CD14-positive monocyte (primary cell): Measurements from ENCODE around the gene SPIB. TPM values are rescaled to one million over a fixed set of nuclear protein-coding genes. Genes with fewer than 3 reads are reported as not detected.

Experiments
- DNase-seq, 3 donors: peaks; one replicate each; pipeline ENCODE4 v3.0.0-alpha.2; 2011 to 2022
- H2AFZ ChIP-seq: 2 replicates; pipeline ENCODE4 v1.6.0; 2012; ENCODE audit warnings: mild to moderate bottlenecking, low read depth, low read length, inconsistent platforms; ENCODE audit not compliant: insufficient read depth, poor library complexity, severe bottlenecking
- H3K27ac ChIP-seq, 2 donors: 1 replicate in 1 of 2; 2 replicates in 1 of 2; pipeline ENCODE4 v1.5.1; 2012 to 2013; ENCODE audit warnings: low read length in 2 of 2, control low read depth in 1 of 2, inconsistent platforms in 1 of 2, low read depth in 1 of 2, mild to moderate bottlenecking in 1 of 2
- H3K27me3 ChIP-seq, 2 donors: one replicate each; pipeline versions ENCODE4 v1.6.0 to v1.6.1; 2011 to 2013; ENCODE audit warnings: low read length in 2 of 2; ENCODE audit not compliant: control insufficient read depth in 2 of 2, insufficient read depth in 2 of 2
- H3K36me3 ChIP-seq, 2 donors: replicated peaks in 1 of 2; 1 replicate in 1 of 2; 2 replicates in 1 of 2; pipeline versions ENCODE4 v1.5.1 to v1.6.1; 2012 to 2013; ENCODE audit warnings: low read length in 2 of 2, control low read depth in 1 of 2, inconsistent platforms in 1 of 2, mild to moderate bottlenecking in 1 of 2; ENCODE audit not compliant: insufficient read depth in 2 of 2, control insufficient read depth in 1 of 2
- H3K4me1 ChIP-seq, 2 donors: 1 replicate in 1 of 2; 2 replicates in 1 of 2; pipeline versions ENCODE4 v1.5.1 to v1.6.1; 2012 to 2013; ENCODE audit warnings: low read length in 2 of 2, control low read depth in 1 of 2, inconsistent platforms in 1 of 2, mild to moderate bottlenecking in 1 of 2, moderate library complexity in 1 of 2; ENCODE audit not compliant: insufficient read depth in 2 of 2, control insufficient read depth in 1 of 2
- H3K4me2 ChIP-seq: replicated peaks from 2 replicates; pipeline ENCODE3; 2012; ENCODE audit warnings: low read length, moderate library complexity, mild to moderate bottlenecking; ENCODE audit not compliant: poor library complexity, severe bottlenecking; ENCODE audit errors: extremely low read depth
- H3K4me3 ChIP-seq, 3 experiments: fragments of 200-600 bp in 1 of 3; sonication (generic) in 1 of 3; replicated peaks in 1 of 3; 1 replicate in 2 of 3; 2 replicates in 1 of 3; pipeline ENCODE4 v1.5.1; 2011 to 2013; ENCODE audit warnings: low read length in 3 of 3, mild to moderate bottlenecking in 3 of 3, control low read depth in 2 of 3, low read depth in 2 of 3, inconsistent platforms in 1 of 3, moderate library complexity in 1 of 3
- H3K79me2 ChIP-seq: 2 replicates; pipeline ENCODE4 v1.6.0; 2012; ENCODE audit warnings: mild to moderate bottlenecking, control low read depth, inconsistent platforms, low read length, moderate library complexity; ENCODE audit not compliant: insufficient read depth
- H3K9ac ChIP-seq: 2 replicates; pipeline ENCODE4 v1.6.0; 2017; ENCODE audit warnings: low read length, mild to moderate bottlenecking; ENCODE audit not compliant: insufficient read depth, poor library complexity, severe bottlenecking
- H3K9me3 ChIP-seq, 2 donors: replicated peaks in 1 of 2; 1 replicate in 1 of 2; 2 replicates in 1 of 2; pipeline versions ENCODE4 v1.5.1 to v1.6.1; 2012 to 2013; ENCODE audit warnings: low read length in 2 of 2, control low read depth in 1 of 2; ENCODE audit not compliant: control insufficient read depth in 1 of 2, insufficient read depth in 1 of 2
- H4K20me1 ChIP-seq: 2 replicates; pipeline ENCODE4 v1.6.0; 2012; ENCODE audit warnings: mild to moderate bottlenecking, low read length, control low read depth, moderate library complexity; ENCODE audit not compliant: insufficient read depth
- H3K27ac Mint-ChIP-seq, 7 donors: one replicate each; pipeline ENCODE4 v1.8.0; 2020; ENCODE audit warnings: mild to moderate bottlenecking in 7 of 7, mixed read lengths in 7 of 7, moderate library complexity in 6 of 7, inconsistent platforms in 2 of 7
- H3K27me3 Mint-ChIP-seq, 3 donors: one replicate each; pipeline ENCODE4 v1.8.0; 2021 to 2022; ENCODE audit warnings: low read depth in 3 of 3, mild to moderate bottlenecking in 3 of 3, mixed read lengths in 3 of 3, moderate library complexity in 3 of 3, inconsistent platforms in 1 of 3
- H3K36me3 Mint-ChIP-seq, 2 donors: one replicate each; pipeline ENCODE4 v1.8.0; 2020; ENCODE audit warnings: mixed read lengths in 2 of 2, inconsistent platforms in 1 of 2, mild to moderate bottlenecking in 1 of 2
- H3K4me1 Mint-ChIP-seq: one replicate; pipeline ENCODE4 v1.8.0; 2020; ENCODE audit warnings: mild to moderate bottlenecking, mixed read lengths
- H3K4me3 Mint-ChIP-seq, 2 donors: one replicate each; pipeline ENCODE4 v1.8.0; 2020; ENCODE audit warnings: mild to moderate bottlenecking in 2 of 2, mixed read lengths in 2 of 2, moderate library complexity in 1 of 2
- H3K9me3 Mint-ChIP-seq, 7 donors: one replicate each; pipeline ENCODE4 v1.8.0; 2020 to 2022; ENCODE audit warnings: mixed read lengths in 7 of 7, mild to moderate bottlenecking in 6 of 7, moderate library complexity in 6 of 7, inconsistent platforms in 2 of 7
- WGBS: methylation state at CpG from one replicate; pipeline ENCODE4 v1.1.5; 2013; ENCODE audit warnings: missing lambda C conversion rate; ENCODE audit not compliant: insufficient coverage; 5-methylcytosine and 5-hydroxymethylcytosine counted together
- intact Hi-C, 2 donors: fragments of 100-400 bp; cut with micrococcal nuclease; formaldehyde crosslinking; loops; one replicate each; pipeline versions ENCODE4 v1.15.0 to v1.15.1; 2023
- polyA plus RNA-seq, 3 donors: library from polyadenylated mRNA; depleted of rRNA in 1 of 3; unstranded in 2 of 3; stranded (reverse) in 1 of 3; fragments of 300-500 nt in 2 of 3; fragments of >200 nt in 1 of 3; fragmentation: Illumina TruSeq in 2 of 3; gene quantifications; 1 replicate in 2 of 3; 2 replicates in 1 of 3; pipeline ENCODE4 v1.2.3, GENCODE V29; 2012 to 2021
- TF ChIP-seq, protein P1 (sequence below): fragments of 200-600 bp; IDR thresholded peaks from one replicate; pipeline ENCODE4 v1.8.0; 2022; ENCODE audit warnings: antibody characterized with exemption, mild to moderate bottlenecking

SPIB gene
- polyA plus RNA-seq, 3 donors, result 0.16 to 2.3 (median 0.34) TPM

DNA sequence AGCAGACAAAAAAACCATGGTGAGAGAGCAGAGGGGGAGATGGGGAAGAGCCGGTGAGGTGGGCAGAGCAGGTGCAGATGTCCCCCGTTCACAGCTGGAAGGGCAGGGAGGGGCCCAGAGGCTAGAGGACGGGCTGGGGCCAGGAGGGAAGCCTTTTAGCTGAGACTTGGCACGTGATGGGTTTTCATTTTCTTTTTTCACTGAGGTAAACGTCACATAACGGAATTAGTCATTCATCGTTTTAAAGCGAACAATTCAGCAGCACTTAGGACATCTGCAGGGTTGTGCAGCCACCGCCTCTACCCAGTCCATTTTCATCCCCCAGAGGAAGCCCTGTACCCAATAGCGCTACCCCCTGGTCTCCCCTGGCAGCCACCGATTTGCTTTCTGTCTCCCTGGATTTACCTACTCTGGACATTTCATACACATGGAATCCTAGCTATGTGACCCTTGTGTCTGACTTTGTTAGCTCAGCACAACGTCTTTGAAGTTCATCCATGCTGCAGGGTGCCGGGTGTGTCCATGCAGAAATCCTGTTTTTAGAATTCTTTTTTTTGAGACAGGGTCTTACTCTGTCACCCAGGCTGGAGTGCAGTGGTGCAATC is 41.5 kb downstream of the SPIB start:
- H3K36me3 Mint-ChIP-seq, result no peaks in the 10 kb centered on the region
- peaks cover 17 to 48% (median 19%) of the 10 kb centered on the region in 3 donors for H3K27me3 Mint-ChIP-seq
- no peaks in the 10 kb centered on the region for H3K36me3 ChIP-seq
- peak in 1 of 3 donors; percentile 23 for DNase-seq
- 58% methylated on average over 13 of the region's 13 CpGs for WGBS
- no peak overlapping the region for H3K9ac ChIP-seq
- intact Hi-C loops, result loop anchor here in 1 of 2 donors (2.0 kb wide), 1 partner anchor 45 kb away; no protein-coding TSS in a partner anchor
- H3K4me2 ChIP-seq, result no peak overlapping the region
- no peak overlapping the region for H3K27ac ChIP-seq
- H3K27me3 ChIP-seq, result peaks cover 0 to 7% of the 10 kb centered on the region in 2 donors
- no peak overlapping the region for H2AFZ ChIP-seq
- no peaks in the 10 kb centered on the region for H3K79me2 ChIP-seq
- TF ChIP-seq, protein P1, sequence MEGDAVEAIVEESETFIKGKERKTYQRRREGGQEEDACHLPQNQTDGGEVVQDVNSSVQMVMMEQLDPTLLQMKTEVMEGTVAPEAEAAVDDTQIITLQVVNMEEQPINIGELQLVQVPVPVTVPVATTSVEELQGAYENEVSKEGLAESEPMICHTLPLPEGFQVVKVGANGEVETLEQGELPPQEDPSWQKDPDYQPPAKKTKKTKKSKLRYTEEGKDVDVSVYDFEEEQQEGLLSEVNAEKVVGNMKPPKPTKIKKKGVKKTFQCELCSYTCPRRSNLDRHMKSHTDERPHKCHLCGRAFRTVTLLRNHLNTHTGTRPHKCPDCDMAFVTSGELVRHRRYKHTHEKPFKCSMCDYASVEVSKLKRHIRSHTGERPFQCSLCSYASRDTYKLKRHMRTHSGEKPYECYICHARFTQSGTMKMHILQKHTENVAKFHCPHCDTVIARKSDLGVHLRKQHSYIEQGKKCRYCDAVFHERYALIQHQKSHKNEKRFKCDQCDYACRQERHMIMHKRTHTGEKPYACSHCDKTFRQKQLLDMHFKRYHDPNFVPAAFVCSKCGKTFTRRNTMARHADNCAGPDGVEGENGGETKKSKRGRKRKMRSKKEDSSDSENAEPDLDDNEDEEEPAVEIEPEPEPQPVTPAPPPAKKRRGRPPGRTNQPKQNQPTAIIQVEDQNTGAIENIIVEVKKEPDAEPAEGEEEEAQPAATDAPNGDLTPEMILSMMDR, result no peak
- no peak overlapping the region for H3K4me3 ChIP-seq
- H4K20me1 ChIP-seq, result no peaks in the 10 kb centered on the region
- H3K27ac Mint-ChIP-seq, result peak overlapping the region in 2 of 7 donors; percentile 33 to 45
- no peaks in the 10 kb centered on the region for H3K4me1 ChIP-seq
- H3K9me3 Mint-ChIP-seq, result peaks cover 0 to 4% (median 0%) of the 10 kb centered on the region in 7 donors
- H3K4me3 Mint-ChIP-seq, result peak overlapping the region in 1 of 2 donors; percentile 49
- H3K4me1 Mint-ChIP-seq, result peaks cover 5% of the 10 kb centered on the region
- no peaks in the 10 kb centered on the region for H3K9me3 ChIP-seq

DNA sequence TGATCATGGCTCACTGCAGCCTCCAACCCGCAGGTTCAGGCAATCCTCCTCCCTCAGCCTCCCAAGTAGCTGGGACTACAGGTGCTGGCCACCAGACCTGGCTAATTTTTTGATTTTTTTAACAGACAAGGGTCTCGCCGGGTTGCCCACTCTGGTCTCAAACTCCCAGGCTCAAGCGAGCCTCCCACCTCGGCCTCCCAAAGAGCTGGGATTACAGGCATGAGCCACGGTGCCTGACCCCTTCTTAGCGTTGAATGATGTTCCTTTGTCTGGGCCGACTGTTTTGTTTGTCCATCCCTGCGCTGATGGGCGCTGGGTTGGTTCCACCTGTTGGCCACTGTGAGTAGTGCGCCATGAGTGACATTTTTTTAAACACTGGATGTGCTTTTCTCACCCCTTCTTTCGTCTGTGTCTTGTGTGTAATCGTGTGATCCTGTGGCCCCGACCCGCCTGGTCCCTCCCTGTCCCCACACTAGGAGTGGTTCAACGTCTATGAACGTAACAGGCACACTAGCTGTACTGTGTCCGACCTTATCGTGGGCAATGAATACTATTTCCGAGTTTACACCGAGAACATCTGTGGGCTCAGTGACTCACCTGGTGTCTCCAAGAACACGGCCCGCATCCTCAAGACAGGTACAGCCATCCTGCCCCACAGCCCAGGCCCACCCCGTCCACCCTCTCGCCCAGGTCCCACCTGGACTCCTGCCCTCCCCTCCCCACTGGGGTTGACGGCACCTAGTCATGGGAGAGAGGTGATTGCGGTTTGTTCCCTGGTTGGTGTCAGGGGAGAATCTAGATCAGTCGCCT is 42.5 kb downstream of the SPIB start:
- Histone ChIP-seq H3K9ac (no peak overlapping the region), H3K36me3 (no peaks in the 10 kb centered on the region), H3K4me1 (no peaks in the 10 kb centered on the region), H4K20me1 (no peaks in the 10 kb centered on the region), H3K4me3 (no peak overlapping the region), H3K4me2 (no peak overlapping the region), H3K79me2 (no peaks in the 10 kb centered on the region), H3K27ac (no peak overlapping the region), H3K27me3 (peaks cover 0 to 7% of the 10 kb centered on the region in 2 donors), H2AFZ (no peak overlapping the region), H3K9me3 (no peaks in the 10 kb centered on the region)
- TF ChIP-seq, protein P1, result peak; percentile 82
- Mint-ChIP-seq H3K36me3 (no peaks in the 10 kb centered on the region), H3K27me3 (peaks cover 14 to 44% (median 19%) of the 10 kb centered on the region in 3 donors), H3K9me3 (peaks cover 0 to 4% (median 0%) of the 10 kb centered on the region in 7 donors), H3K4me1 (peaks cover 5% of the 10 kb centered on the region), H3K4me3 (no peak overlapping the region), H3K27ac (peak overlapping the region in 1 of 7 donors; percentile 10)
- DNase-seq, result peak; percentile 64 to 70 (median 67)
- 30% methylated on average over 23 of the region's 28 CpGs for WGBS
- intact Hi-C loops, result loop anchor here in 1 of 2 donors (1.0 to 2.0 kb wide), 3 partner anchors 46 to 104 kb away; no protein-coding TSS in a partner anchor
